HTR-8/SVneo (cell line): ENCODE measurements around the gene FAM171A1.
"Not testable (repeated sequence)": the region's sequence is repeated elsewhere in the genome, so short reads cannot be mapped to it uniquely, and the experiment has no call there.

Experiments
- DNase-seq: peaks from one replicate; pipeline ENCODE4 v3.0.0; 2011; ENCODE audit warnings: low spot score, mixed read lengths; ENCODE audit not compliant: insufficient read length
- FAIRE-seq: peaks from 2 replicates; lab custom pipeline; 2011; peaks lifted over from hg19 to GRCh38; lab: Jason Lieb, UNC

FAM171A1 gene

GRCh38 chr10:15370856-15371701, at the start of gene FAM171A1:
Gene FAM171A1 (minus strand): TSS chr10:15371289. CDS start chr10:15371052, 237 bp downstream.
- FAIRE-seq (no peak), DNase-seq (peak; percentile 67)

GRCh38 chr10:15420858-15421257, 49.8 kb upstream of the FAM171A1 start:
- FAIRE-seq, result no peak

GRCh38 chr10:15419279-15419874, 48.3 kb upstream of the FAM171A1 start:
- FAIRE-seq (no peak), DNase-seq (no peak)

More at GRCh38 chr10:15420858-15421257, 49.8 kb upstream of the FAM171A1 start:
- DNase-seq, result no peak

GRCh38 chr10:15416034-15416433, 44.9 kb upstream of the FAM171A1 start:
- FAIRE-seq, result no peak
- no peak for DNase-seq

GRCh38 chr10:15411010-15411409, 39.9 kb upstream of the FAM171A1 start:
- DNase-seq, result no peak
- FAIRE-seq, result no peak

- FAIRE-seq, DNase-seq: not testable (repeated sequence)
These were observed 38.3 kb upstream of the FAM171A1 start for GRCh38 chr10:15409350-15409749.

- DNase-seq (no peak), FAIRE-seq (no peak)
These were observed 37.5 kb upstream of the FAM171A1 start for GRCh38 chr10:15408557-15408956.

GRCh38 chr10:15405319-15405718, 34.2 kb upstream of the FAM171A1 start:
- DNase-seq (no peak), FAIRE-seq (no peak)

- DNase-seq, result no peak
- FAIRE-seq, result no peak
These were observed 30.3 kb upstream of the FAM171A1 start for GRCh38 chr10:15401382-15401781.

- FAIRE-seq, DNase-seq: not testable (repeated sequence)
These were observed 29.4 kb upstream of the FAM171A1 start for GRCh38 chr10:15400461-15400860.

- no peak for DNase-seq
- FAIRE-seq, result no peak
These were observed 28.1 kb upstream of the FAM171A1 start for GRCh38 chr10:15399060-15399661.

GRCh38 chr10:15395935-15396334, 24.8 kb upstream of the FAM171A1 start:
- FAIRE-seq (no peak), DNase-seq (no peak)

GRCh38 chr10:15393139-15393825, 22.2 kb upstream of the FAM171A1 start:
- FAIRE-seq (no peak), DNase-seq (no peak)

GRCh38 chr10:15391491-15391890, 20.4 kb upstream of the FAM171A1 start:
- DNase-seq (no peak), FAIRE-seq (no peak)

GRCh38 chr10:15388172-15388571, 17.1 kb upstream of the FAM171A1 start:
- FAIRE-seq, DNase-seq: not testable (repeated sequence)

- no peak for DNase-seq
- FAIRE-seq, result no peak
These were observed 15.9 kb upstream of the FAM171A1 start for GRCh38 chr10:15387021-15387420.

GRCh38 chr10:15385552-15386455, 14.7 kb upstream of the FAM171A1 start:
- FAIRE-seq, result no peak
- DNase-seq, result no peak

GRCh38 chr10:15381420-15381819, 10.3 kb upstream of the FAM171A1 start:
- no peak for DNase-seq
- no peak for FAIRE-seq

GRCh38 chr10:15379078-15379477, 8.0 kb upstream of the FAM171A1 start:
- FAIRE-seq (no peak), DNase-seq (no peak)
